ENCODE data around the gene CRADD.
"Not testable (repeated sequence)": the region's sequence is repeated elsewhere in the genome, so short reads cannot be mapped to it uniquely, and the experiment has no call there.

CRADD gene

DNA sequence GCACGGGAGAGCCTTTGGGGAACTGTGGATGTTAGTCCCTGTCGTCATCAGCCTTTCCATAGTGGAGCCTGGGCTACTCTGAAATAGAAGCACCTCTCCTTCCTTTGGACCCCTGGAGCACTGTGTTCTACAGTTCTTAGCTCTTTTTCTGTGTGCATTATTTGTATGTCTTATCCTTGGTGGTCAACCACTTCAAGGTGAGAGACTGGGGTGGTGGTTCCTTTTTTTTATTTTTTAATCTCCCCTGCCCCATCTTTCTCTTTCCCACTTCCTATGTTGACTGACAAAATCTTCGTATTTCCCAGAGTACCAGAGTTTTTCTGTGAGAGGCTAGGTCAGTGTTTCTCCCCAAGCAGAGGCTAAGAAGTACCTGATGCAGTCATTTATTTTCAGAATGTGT, 111.7 kb downstream of the CRADD start:
- no peak for DNase-seq

DNA sequence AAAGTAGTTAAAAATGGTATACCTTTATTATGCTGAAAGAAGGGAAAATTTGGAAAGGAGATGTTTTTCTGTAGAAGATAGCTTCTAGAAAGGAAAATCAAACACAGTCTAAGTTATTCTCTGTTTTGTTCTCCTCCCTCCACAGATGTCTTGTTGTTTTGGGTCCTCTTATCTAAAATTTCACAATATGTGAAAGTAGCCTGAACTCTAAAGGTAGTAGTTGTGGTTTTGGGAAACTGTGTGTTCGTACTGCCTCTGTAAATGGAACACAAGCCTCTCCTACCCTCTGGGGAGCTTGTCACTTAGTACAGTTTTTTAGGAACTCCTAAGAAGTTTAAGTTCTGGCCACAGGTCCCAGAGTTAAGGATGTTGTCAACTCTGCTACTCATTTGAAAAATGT, 112.6 kb downstream of the CRADD start:
- DNase-seq, result no peak

DNA sequence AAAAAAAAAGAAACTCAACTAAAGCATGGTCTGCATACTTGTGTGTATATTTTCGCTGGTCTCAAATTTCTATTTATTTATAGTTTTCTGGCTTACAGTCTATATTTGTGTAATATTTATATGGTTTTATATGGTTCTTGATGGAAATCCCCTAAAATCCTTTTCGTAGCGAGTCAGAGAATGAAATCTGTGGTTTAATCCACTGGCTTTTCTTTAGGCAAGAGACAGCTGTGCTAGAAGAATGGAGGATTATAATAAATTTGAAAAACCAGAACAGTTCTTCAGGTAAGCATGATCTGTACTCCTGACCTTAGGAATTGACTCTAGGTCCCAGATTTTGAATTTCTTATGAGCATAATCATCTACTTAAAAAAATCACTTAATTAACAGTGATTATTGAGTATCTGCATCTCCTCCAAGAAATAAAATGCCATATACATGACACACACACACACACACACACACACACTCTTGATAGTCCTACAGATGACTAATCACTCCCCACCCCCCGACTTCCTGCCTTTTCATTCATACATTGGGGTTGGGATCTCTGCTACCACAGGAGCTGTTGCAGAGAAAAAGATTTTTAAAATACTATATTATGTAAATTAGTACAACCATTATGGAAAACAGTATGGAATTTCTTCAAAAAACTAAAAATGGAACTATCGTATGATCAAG, 113.4 kb downstream of the CRADD start:
- DNase-seq, result no peak

DNA sequence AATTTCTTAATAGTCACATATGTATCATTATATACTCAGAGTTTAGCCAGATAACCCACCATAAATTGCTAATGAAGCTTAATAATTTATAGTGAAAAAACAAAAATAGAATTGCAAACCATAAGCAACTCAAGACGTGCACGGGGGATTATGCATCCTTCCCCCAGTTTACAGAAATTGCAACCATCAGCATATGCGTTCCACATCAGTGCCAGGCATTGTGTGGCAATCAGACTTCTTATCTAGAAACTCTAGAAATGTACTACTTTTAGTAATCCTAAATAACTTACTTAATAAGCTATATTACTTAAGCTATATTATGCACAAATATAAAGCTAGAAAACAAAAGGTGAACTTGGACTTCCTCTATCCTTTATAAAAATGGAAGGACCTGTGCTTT, 115.8 kb downstream of the CRADD start:
- no peak for DNase-seq

DNA sequence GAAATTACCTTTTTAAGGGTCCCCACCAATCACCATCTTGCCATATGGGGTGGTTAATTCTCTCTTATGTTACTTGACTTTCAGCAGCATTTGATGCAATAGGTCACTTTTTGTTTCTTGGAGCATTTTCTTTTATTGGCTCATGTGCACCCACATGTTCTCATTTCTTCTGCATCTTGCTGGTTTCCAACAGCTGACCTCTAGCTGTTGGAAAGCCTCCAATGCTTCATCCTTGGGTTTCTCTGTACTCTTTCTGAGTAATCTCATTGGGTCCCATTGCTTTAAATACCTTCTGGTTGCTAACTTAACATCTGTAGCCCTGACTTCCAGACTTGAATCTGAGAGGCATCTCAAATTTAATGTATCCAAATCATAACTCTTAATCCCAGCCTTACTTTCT, 116.8 kb downstream of the CRADD start:
- no peak for DNase-seq

DNA sequence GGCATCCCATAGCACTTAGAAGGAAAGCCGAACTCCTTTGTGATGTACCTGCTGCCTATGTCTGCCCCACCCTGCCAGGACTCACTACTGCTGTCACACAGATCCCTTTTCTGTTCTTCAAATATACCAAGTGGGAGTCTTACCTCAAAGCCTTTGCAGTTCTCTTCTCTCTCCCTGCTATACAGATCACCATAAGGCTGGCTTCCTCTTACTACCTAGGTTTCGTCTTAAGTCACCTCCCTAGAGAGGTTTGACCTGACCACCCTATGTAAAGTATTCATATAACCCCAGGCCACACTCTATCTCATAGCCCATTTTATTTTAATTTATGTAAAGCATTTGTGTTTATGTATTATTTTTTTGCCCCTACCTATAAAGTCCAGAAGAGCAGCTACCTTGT, 117.6 kb downstream of the CRADD start:
- DNase-seq, result no peak

GRCh38 chr12:93795352-93795751, 118.2 kb downstream of the CRADD start:
- no peak for DNase-seq

DNA sequence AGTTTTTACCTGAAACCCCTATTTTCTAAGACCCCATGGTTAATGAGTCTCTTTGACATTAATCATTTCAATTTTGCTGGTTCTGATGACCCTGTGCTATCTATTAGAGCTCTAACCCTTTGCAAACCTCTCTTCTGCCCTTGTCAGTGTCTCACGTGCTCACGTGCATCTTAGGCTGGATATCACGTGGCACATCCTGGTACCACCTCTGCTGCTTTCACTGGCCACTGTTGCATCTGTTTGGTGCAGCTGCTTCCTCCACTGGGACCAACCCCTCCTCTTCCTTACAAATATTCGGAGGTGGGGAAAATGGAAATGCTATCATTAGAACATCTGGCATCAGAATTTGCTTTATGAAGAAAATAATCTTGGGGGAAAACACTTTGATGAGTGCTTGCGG, 119.6 kb downstream of the CRADD start:
- DNase-seq, result no peak

DNA sequence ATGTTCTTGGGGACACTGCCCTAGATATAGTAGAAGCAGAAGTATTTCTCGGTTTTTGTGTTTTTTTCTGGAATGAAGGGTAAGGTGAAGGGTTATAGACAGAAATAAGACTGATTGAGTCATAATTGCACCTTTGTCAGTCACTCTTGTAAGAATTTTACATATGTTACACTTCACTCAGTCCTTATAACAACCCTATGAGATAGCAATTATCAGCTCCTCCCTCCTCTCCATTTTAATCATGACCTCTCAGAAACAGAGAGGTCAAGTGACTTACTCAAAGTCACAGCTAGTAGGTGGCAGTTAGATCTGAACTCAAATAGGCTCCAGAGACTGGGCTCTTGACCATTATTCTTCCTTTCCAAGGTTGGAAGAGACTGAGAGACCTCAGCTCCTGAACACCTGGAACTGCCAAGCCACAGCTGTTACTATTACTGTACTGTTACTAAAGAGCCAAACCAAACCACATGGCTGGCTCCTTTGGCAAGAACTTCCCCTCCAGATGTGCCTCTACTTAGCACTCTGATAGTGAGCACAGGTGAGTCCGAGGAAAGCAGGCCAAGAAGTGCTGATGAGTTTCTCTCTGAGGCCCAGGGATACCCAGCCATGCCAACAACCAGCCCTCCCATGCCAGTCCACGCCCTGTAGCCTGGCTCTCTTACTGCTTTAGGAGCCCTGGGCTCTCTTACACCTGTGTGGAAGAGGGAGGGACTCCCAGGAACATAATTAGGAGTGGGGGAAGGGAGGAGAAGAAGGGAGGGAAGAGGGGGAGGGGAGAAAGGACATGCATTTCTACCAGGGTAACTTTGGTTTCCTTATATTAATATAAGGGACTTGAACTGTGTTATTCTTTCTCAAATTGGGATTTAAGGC, 121.3 kb downstream of the CRADD start:
- no peak for DNase-seq

- DNase-seq, result not testable (repeated sequence)
These were observed 124.5 kb downstream of the CRADD start for GRCh38 chr12:93801666-93802065.

- DNase-seq, result no peak
These were observed 125.1 kb downstream of the CRADD start for GRCh38 chr12:93802293-93802692.

DNA sequence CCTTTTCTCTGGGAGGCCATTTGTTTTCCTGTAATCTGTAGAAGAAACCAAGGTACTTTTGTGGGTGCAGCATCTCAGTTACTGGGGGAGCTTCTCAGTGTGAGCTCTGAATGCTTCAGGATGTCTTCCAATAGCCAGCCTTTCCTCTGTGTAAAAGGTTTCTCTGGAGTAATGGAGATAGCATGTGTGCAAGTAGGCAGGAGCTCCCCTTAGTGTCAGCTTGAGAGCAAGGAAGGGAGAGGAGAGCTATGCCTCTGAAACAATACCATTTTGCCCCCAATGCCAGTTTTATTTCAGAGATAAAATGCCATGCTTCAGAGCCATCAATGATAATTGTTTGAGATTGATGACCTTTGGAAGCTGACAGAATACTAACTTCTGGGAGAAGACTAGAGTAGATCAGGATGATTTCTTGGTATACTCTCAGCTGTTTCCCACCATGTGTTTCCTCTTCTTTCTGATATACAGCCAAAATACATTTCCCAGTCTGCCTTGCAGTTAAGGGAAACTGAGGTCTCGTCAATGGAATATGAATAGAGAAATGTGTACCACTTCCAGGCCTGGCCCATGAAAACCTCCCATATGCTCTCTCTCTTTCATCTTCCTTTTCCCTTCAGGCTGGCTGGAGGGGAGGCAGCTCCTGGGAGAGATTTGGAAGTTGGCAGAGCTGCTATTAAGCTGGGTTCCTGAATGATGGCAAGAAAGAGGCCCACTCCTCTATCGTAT, 125.7 kb downstream of the CRADD start:
- no peak for DNase-seq

GRCh38 chr12:93803424-93803807, 126.2 kb downstream of the CRADD start:
- no peak for DNase-seq

DNA sequence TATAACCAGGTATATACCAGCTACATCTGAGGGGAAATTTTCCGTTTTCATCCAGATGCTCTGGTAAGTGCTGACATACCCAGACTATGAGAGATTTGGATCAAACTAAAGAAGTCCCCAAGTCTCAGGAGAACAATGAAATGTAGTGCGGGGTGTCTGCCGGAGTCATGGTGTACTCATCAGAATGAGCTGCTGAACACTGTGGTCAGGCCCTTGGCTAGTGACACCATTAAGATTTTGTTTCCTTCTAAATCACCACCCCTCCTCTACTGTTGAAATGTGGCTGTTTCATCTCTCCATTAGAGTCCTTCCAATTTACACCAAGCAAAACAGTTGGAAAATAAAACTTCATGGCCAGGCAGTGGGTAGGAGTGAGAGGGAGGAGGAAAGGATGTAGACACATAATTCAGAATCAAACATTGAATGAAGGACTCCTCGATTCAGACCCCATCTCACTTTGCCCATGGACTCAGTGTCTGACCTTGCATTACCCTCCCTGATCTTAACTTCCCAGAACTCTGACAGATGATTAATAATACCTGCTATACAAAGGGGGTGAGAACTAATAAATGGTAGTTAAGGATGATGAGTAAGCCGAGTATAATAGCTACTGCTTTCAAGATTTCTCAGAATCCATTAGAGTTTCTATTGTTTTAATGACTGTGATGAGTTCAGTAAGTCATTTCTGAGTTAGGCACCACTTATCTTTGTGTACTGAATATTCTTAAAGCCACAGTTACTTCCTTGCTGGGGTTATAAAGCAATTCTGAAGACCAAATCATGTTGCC, 127.4 kb downstream of the CRADD start:
- no peak for DNase-seq

DNA sequence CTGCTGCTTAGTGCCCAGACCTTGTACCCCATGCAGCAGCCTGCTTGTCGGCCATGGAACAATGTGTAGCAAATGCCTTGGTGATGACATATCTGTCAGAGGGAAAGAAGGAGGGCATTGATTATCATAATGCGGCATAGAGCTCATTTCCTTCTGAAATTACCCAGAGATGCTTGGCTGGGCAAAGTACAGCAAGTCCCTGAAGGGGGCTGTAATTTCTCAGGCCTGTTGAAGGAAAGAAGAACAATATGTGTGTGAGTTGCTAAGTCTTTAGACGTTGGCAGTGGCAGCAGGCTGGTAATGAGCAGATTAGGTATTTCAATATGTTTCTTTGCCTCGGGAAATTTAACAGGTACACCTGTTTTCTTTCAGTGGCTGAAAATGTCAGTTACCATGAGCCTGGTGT, 128.6 kb downstream of the CRADD start:
- no peak for DNase-seq

- no peak for DNase-seq
These were observed 130.2 kb downstream of the CRADD start for GRCh38 chr12:93807354-93807753.

DNA sequence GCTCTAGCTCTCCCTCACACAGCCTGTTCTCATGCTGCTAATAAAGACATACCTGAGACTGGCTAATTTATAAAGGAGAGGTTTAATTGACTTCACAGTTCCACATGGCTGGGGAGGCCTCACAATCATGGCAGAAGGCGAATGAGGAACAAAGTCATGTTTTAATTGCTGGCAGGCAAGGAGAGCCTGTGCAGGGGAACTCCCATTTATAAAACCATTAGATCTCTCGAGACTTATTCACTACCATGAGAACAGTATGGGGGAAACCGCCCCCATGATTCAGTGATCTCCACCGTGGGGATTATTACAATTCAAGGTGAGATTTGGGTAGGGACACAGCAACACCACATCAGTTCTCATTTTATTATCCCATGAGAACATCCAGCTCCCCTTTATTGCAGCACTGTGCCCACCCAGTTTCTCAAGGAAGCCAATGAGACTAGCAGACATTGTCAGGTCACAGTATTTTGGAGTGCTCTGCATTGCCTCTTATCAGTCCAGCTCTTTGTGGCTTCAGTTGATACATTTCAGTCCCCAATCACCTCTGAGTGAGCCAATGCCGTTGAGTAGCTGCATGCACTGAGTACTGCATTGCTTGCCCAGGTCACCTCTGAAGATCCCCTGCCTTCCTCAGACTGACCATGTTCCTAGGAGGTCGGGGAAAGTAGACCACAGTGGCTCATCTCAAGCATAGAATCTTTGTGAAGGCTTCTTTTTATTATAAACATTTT, 131.2 kb downstream of the CRADD start:
- DNase-seq, result no peak

GRCh38 chr12:93812626-93813025, 135.5 kb downstream of the CRADD start:
- DNase-seq, result no peak

GRCh38 chr12:93813186-93813585, 136.0 kb downstream of the CRADD start:
- DNase-seq, result no peak

GRCh38 chr12:93813972-93814821, 137.0 kb downstream of the CRADD start:
- DNase-seq, result no peak

GRCh38 chr12:93818488-93819049, 141.4 kb downstream of the CRADD start:
- DNase-seq, result no peak

Data from GF-D8 (cell line).